Uterus (tissue), 2 donors: ENCODE data around the gene CACNA1A.

Experiments
- POLR2A ChIP-seq, 2 donors: fragments of 450-650 bp; IDR thresholded peaks; one replicate each; pipeline ENCODE4 v1.6.1; 2016; ENCODE audit warnings: antibody characterized with exemption in 2 of 2, mild to moderate bottlenecking in 1 of 2, moderate library complexity in 1 of 2
- TF ChIP-seq, protein P1 (sequence below), 4 experiments: fragments of 200-600 bp in 2 of 4; fragments of 450-650 bp in 2 of 4; sonication (generic) in 2 of 4; IDR thresholded peaks; one replicate each; pipeline ENCODE4 v1.5.1; 2016 to 2019; ENCODE audit warnings: antibody characterized with exemption in 4 of 4, mild to moderate bottlenecking in 2 of 4, moderate library complexity in 1 of 4

DNA sequence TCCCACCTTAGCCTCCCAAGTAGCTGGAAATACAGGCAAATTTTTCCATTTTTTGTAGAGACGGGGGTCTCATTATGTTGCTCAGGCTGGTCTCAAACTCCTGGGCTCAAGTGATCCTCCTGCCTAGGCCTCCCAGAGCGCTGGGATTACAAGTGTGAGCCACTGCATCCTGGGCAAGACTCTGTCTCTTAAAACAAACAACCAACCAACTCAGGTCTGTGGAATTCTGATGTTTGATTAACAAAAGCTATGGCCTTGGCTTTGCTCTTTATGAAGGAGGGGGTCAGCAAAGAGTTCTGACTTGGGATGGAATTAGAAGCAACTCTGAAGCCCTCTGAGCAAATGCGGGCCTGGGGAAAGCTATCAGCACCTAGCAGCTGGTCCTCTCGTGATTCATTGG is 238.4 kb downstream of the CACNA1A start:
- TF ChIP-seq, protein P1, sequence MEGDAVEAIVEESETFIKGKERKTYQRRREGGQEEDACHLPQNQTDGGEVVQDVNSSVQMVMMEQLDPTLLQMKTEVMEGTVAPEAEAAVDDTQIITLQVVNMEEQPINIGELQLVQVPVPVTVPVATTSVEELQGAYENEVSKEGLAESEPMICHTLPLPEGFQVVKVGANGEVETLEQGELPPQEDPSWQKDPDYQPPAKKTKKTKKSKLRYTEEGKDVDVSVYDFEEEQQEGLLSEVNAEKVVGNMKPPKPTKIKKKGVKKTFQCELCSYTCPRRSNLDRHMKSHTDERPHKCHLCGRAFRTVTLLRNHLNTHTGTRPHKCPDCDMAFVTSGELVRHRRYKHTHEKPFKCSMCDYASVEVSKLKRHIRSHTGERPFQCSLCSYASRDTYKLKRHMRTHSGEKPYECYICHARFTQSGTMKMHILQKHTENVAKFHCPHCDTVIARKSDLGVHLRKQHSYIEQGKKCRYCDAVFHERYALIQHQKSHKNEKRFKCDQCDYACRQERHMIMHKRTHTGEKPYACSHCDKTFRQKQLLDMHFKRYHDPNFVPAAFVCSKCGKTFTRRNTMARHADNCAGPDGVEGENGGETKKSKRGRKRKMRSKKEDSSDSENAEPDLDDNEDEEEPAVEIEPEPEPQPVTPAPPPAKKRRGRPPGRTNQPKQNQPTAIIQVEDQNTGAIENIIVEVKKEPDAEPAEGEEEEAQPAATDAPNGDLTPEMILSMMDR (IDR thresholded peaks at IDR 0.05): no peak
- TF ChIP-seq POLR2A (IDR thresholded peaks at IDR 0.05): no peak
